ENCODE measurements around the gene MAU2.
A peak's percentile ranks its signal among the peaks of the same experiment; 100 is the strongest.
"Not testable (repeated sequence)": the region's sequence is repeated elsewhere in the genome, so short reads cannot be mapped to it uniquely, and the experiment has no call there.

MAU2 gene

GRCh38 chr19:19348266-19348665 is 27.6 kb downstream of the MAU2 start:
- DNase-seq = no peak

- DNase-seq = no peak
Observed at GRCh38 chr19:19349365-19349764, 28.7 kb downstream of the MAU2 start.

GRCh38 chr19:19350756-19351155 is 30.1 kb downstream of the MAU2 start:
- not testable (repeated sequence) for DNase-seq

- DNase-seq = no peak
Observed at GRCh38 chr19:19352823-19353222, 32.2 kb downstream of the MAU2 start.

- no peak for DNase-seq
Observed at GRCh38 chr19:19354007-19354406, 33.4 kb downstream of the MAU2 start.

GRCh38 chr19:19354932-19355331 is 34.3 kb downstream of the MAU2 start:
- no peak for DNase-seq

- no peak for DNase-seq
Observed at GRCh38 chr19:19355606-19356139, 35.0 kb downstream of the MAU2 start.

- DNase-seq = no peak
Observed at GRCh38 chr19:19356500-19356899, 35.9 kb downstream of the MAU2 start.

- no peak for DNase-seq
Observed at GRCh38 chr19:19356901-19357566, 36.4 kb downstream of the MAU2 start.

- peak; percentile 80 to 91 for DNase-seq
Observed at GRCh38 chr19:19361075-19361594, 40.5 kb downstream of the MAU2 start.

GRCh38 chr19:19362075-19362474 is 41.4 kb downstream of the MAU2 start:
- DNase-seq = no peak

GRCh38 chr19:19366434-19367396 is 46.1 kb downstream of the MAU2 start:
- peak; percentile 78 to 84 for DNase-seq

GRCh38 chr19:19368087-19368486 is 47.5 kb downstream of the MAU2 start:
- DNase-seq = no peak

- no peak for DNase-seq
Observed at GRCh38 chr19:19371059-19371458, 50.4 kb downstream of the MAU2 start.

GRCh38 chr19:19372656-19373416 is 52.2 kb downstream of the MAU2 start:
- peak; percentile 89 to 91 for DNase-seq

- DNase-seq = no peak
Observed at GRCh38 chr19:19379527-19379926, 58.9 kb downstream of the MAU2 start.

GRCh38 chr19:19380316-19380715 is 59.7 kb downstream of the MAU2 start:
- DNase-seq = not testable (repeated sequence)

GRCh38 chr19:19381007-19381926 is 60.6 kb downstream of the MAU2 start:
- no peak for DNase-seq

- DNase-seq = no peak
Observed at GRCh38 chr19:19382118-19382517, 61.5 kb downstream of the MAU2 start.

GRCh38 chr19:19384486-19384885 is 63.9 kb downstream of the MAU2 start:
- DNase-seq = no peak

- DNase-seq = peak; percentile 97 to 100
Observed at GRCh38 chr19:19385131-19385895, 64.7 kb downstream of the MAU2 start.

Data from Kasumi-1 (cell line).